ENCODE data around the gene CCR5AS.

DNA sequence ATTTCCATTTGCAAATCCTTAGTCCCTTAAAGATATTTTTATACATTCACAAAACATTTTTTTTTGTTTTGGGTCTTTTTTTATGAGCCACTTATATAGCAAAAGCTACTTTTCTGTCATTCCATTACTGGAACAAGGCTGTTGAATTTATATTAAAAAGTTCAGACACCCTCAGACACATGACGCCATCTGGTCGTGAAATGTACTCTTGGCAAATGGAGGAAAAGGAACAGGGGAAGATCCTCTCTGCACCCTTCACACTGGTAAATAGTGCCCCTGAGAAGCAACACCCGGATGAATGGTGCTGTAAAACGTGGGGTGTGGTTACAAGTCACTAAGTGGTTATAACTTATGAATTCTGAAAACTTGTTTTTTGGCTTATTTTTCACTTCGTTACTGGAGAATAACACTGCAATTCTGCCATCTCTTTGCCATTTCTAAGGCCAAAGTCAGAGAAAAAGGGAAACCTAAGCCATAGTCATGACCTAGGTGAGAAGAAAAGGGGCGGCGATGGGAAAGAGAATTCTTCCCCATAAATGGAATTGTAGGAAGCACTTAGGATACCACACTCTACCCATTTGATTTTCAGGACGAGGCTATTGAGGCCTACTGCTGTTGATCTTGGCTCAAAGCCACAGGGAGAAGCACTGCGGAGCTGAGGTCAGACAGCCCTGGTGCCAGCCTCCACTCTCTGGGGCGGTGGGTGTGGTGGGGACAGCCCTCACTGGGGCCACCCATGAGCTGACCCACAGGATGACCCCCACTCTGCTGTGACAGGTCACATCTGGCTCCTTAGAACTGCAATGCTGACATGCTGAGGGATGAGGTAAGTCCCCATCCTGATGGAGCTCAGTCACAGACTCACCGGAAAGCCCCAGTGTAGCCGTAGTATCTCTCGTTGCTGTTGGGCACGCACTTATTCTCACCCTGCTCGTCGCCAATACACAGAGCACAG lies 36.0 kb upstream of the CCR5AS start:
- no peak for TF ChIP-seq EZH2phosphoT487 (IDR thresholded peaks at IDR 0.05; ENCODE audit: insufficient read depth, low read depth)
- no peak for TF ChIP-seq EZH2 (IDR thresholded peaks at IDR 0.05; ENCODE audit: insufficient read depth, poor library complexity, severe bottlenecking)

Measured in GM23248 (cell line).